Subcutaneous adipose tissue (tissue), 4 donors: Measurements from ENCODE around the gene CNTNAP1. TPM values are rescaled to one million over a fixed set of nuclear protein-coding genes. Genes with fewer than 3 reads are reported as not detected.

Source experiments
- total RNA-seq, 4 donors: library from RNA; depleted of rRNA; stranded (reverse); fragments of >200 nt; gene quantifications; one replicate each; pipeline ENCODE4 v1.1.0, GENCODE V29; 2016
- TF ChIP-seq, protein P1 (sequence below): fragments of 450-650 bp; IDR thresholded peaks from one replicate; pipeline ENCODE4 v1.5.1; 2016; ENCODE audit warnings: low read depth, mild to moderate bottlenecking, control low read depth, antibody characterized with exemption, moderate library complexity

CNTNAP1 gene
- total RNA-seq, 4 donors from 2014 or later: 1.8 to 3.8 (median 2.5) TPM

DNA sequence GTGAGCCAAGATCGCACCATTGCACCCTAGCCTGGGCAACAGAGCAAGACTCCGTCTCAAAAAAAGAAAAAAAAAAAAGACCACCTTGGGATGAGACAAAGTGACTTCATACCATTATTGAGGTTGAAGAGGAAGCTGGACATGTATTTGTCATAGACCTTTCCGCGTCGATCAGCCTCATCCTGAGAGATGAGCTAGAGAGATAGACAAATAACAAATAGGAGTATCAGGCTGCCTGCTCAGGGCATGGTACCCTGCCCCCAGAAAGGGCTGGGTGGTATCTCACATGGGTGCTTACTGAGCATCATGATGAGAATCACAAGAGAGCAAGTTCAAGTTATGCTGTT, 22.1 kb downstream of the CNTNAP1 start:
- TF ChIP-seq, protein P1, sequence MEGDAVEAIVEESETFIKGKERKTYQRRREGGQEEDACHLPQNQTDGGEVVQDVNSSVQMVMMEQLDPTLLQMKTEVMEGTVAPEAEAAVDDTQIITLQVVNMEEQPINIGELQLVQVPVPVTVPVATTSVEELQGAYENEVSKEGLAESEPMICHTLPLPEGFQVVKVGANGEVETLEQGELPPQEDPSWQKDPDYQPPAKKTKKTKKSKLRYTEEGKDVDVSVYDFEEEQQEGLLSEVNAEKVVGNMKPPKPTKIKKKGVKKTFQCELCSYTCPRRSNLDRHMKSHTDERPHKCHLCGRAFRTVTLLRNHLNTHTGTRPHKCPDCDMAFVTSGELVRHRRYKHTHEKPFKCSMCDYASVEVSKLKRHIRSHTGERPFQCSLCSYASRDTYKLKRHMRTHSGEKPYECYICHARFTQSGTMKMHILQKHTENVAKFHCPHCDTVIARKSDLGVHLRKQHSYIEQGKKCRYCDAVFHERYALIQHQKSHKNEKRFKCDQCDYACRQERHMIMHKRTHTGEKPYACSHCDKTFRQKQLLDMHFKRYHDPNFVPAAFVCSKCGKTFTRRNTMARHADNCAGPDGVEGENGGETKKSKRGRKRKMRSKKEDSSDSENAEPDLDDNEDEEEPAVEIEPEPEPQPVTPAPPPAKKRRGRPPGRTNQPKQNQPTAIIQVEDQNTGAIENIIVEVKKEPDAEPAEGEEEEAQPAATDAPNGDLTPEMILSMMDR: no peak

DNA sequence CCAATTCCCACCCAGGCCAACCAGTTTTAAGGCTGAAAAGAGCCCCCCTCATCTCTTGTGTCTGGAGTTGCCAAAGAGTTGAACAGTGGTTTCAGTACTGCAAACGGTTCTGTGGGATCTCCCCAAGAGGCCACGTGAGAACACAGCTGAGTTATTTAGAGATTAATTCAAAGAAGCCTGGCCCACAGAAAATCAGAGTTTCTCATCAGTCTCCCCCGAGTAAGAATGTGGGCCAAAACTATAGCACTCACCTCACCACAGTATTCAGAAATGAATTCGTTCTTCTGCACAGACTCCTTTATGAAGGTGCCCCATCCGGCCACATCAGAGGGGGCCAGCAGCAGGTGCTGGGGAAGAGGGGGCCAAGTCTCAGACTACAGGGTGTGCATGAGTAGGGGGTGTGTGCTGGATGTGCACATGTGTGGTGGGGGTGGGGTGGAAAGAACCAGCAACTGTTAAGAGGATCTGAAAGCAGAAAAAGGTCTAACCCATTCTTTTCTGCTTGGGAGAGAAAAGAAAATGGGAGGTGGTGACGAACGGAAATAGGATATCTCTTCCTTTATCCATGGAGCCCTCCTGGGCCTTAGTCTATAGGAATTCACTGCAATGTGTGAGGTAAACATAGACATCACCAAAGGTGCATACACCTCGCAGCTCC, 22.6 kb downstream of the CNTNAP1 start:
- TF ChIP-seq, protein P1: no peak

DNA sequence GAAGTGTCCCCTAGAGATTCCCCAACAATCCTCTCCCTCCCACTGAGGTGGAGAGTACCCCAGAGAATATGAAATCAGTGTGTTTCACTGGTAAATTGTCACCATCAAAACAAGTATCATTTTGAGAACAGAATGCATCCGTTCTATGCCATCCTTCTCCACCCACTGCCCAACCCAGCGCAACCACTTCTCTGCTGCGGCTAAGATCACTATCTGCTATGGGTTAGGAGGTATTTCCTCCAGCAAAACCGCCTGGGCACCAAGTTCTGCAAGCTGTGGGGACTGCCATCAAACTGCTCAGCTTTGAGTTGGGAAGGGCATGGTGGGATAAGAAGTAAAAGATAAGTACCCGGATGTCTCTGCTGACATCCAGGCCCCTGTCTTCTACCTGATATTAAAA, 24.4 kb downstream of the CNTNAP1 start:
- TF ChIP-seq, protein P1: no peak

DNA sequence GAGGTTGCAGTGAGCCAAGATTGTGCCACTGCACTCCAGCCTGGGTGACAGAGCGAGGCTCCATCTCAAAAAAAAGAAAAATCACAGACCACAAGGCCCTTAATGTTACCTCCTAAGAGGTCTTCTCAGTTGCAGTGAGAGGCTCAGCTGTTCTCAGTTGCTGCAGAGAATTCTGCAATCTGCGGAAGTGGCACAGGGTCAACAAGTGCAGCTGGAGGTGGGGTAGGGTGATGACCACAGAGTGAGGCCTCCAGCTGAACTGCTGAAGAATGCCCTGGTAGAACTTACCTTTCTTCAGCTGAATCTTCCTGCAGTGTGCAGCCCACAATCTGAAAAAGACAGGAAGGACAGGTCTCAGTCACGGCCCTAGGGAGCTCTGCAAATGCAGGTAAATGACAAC, 26.3 kb downstream of the CNTNAP1 start:
- TF ChIP-seq, protein P1: no peak

DNA sequence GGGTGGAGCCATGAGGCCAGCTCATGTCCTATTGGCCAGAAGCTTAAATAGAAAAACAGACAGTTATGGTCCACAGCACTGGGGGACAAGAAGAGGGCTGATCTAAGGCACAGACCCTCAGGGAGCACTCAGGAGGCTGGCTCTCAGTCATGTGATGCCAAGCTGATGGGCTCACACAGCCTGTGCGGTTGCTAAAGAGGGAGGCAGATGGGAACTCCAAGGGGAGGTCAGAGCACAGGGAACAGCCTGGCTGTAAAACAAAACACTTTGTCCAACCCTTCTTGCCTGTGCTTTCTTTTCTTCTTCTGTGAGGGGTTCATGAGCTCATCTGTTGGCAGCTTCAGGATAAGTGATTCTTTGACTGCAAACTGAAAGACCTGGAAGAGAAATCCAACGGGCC, 27.2 kb downstream of the CNTNAP1 start:
- TF ChIP-seq, protein P1: no peak

DNA sequence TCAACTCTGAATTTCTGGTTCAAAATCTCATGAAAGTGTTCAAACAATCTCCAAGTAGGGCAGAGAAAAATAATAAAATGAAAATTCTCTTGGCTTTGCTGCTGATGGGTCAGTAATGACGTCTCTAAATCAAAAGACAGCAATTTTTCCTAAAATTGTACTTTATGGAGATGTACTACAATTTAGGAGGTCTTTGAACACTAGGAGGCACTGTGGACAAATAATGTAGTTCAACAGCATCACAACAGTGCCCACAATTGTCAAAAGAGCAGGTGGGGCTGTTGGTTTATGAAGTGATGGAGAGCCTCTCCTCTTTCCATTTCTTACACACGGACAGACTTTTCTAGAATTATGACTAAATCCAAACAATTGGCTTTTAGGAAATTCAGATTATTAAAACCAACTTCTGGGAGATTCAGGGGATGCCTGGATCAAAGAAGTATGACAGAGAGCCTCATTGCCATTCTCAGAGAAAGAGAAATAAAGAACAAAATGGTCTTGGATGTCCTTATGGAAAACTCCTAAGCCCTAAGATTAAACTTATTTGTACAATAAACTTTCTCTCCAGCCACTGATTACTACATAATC, 38.8 kb downstream of the CNTNAP1 start:
- TF ChIP-seq, protein P1: no peak

DNA sequence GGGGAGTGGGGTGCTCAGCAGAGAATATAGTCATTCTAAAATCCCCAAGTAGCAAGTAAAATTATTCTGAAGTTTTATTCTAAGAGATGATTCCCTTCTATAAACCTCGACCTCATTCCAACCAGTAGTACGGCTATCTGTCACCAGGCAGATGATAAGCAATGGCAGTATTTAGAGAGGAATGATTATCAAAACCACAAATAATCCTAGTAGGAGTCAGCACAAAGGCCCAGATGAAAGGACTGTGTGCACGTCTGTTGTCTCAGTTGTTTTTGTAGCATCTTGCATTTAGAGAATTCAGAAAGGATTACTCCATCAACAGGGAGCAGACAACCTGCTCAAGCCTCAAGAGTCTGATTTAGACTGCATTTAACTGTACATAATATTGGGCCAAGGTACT, 41.3 kb downstream of the CNTNAP1 start:
- TF ChIP-seq, protein P1: no peak
